GM06990 (cell line): ENCODE data around the gene CIART.

Experiments
- DNase-seq: peaks from one replicate; pipeline ENCODE4 v3.0.0-alpha.2; 2011; ENCODE audit not compliant: insufficient read length; ENCODE audit errors: extremely low read depth
- H3K27me3 ChIP-seq: replicated peaks from 2 replicates; pipeline ENCODE4 v1.6.0; 2011; ENCODE audit warnings: low read length; ENCODE audit not compliant: control insufficient read depth, insufficient read depth
- H3K36me3 ChIP-seq: 2 replicates; pipeline ENCODE4 v1.5.1; 2011; ENCODE audit warnings: low read length; ENCODE audit not compliant: control insufficient read depth, insufficient read depth
- H3K4me3 ChIP-seq: replicated peaks from 2 replicates; pipeline ENCODE4 v1.5.1; 2011; ENCODE audit warnings: low read depth, mild to moderate bottlenecking, control low read depth, low read length
- CTCF ChIP-seq: IDR thresholded peaks from 2 replicates; pipeline ENCODE4 v1.5.1; 2011; ENCODE audit warnings: low read length, control low read depth, mild to moderate bottlenecking, inconsistent platforms; ENCODE audit not compliant: insufficient read depth, poor library complexity, severe bottlenecking

CIART gene

GRCh38 chr1:150288822-150289221 is 6.5 kb downstream of the CIART start:
- H3K36me3 ChIP-seq, result no peaks in the 10 kb centered on the region
- TF ChIP-seq CTCF, result no peak
- H3K27me3 ChIP-seq, result no peaks in the 10 kb centered on the region
- no peak for DNase-seq
- H3K4me3 ChIP-seq, result no peak overlapping the region

GRCh38 chr1:150293433-150294253 is 11.3 kb downstream of the CIART start, which contains the start of gene MRPS21:
Gene MRPS21 (plus strand): TSS chr1:150293861. CDS start chr1:150294367, 506 bp downstream.
- Histone ChIP-seq H3K27me3 (no peaks in the 10 kb centered on the region), H3K36me3 (no peaks in the 10 kb centered on the region; the same call in 1 of the 2 replicates), H3K4me3 (peak within 1 kb of the TSS; percentile 78)
- TF ChIP-seq CTCF, result no peak
- DNase-seq, result peak; percentile 81

GRCh38 chr1:150295476-150295875 is 13.1 kb downstream of the CIART start:
- H3K36me3 ChIP-seq, result no peaks in the 10 kb centered on the region; the same call in 1 of the 2 replicates
- TF ChIP-seq CTCF, result no peak
- no peaks in the 10 kb centered on the region for H3K27me3 ChIP-seq
- no peak for DNase-seq
- no peak overlapping the region for H3K4me3 ChIP-seq

GRCh38 chr1:150299716-150300115 is 17.4 kb downstream of the CIART start:
- peaks cover 9% of the 10 kb centered on the region for H3K36me3 ChIP-seq
- no peak for TF ChIP-seq CTCF
- H3K4me3 ChIP-seq, result no peak overlapping the region
- DNase-seq, result no peak
- H3K27me3 ChIP-seq, result no peaks in the 10 kb centered on the region

- H3K36me3 ChIP-seq, result peaks cover 11% of the 10 kb centered on the region
Measured at GRCh38 chr1:150302338-150302737, 20.0 kb downstream of the CIART start.

More at GRCh38 chr1:150302338-150302737, 20.0 kb downstream of the CIART start:
- Histone ChIP-seq H3K27me3 (no peaks in the 10 kb centered on the region), H3K4me3 (no peak overlapping the region)
- DNase-seq, result no peak
- TF ChIP-seq CTCF, result no peak
